Bronchial epithelial cell (primary cell): ENCODE results near the gene CCS. TPM values are rescaled to one million over a fixed set of nuclear protein-coding genes. Genes with fewer than 3 reads are reported as not detected.
"Not testable (repeated sequence)": the region's sequence is repeated elsewhere in the genome, so short reads cannot be mapped to it uniquely, and the experiment has no call there.

Source experiments
- DNase-seq: peaks from one replicate; pipeline ENCODE4 v3.0.0-alpha.2; 2010; ENCODE audit warnings: low read depth
- FAIRE-seq: peaks from 2 replicates; lab custom pipeline; 2011; peaks lifted over from hg19 to GRCh38; lab: Jason Lieb, UNC
- H3K27me3 ChIP-seq: 2 replicates; pipeline ENCODE4 v1.5.1; 2011; ENCODE audit warnings: low read length; ENCODE audit not compliant: control insufficient read depth, insufficient read depth
- H3K36me3 ChIP-seq: 2 replicates; pipeline ENCODE4 v1.5.1; 2011; ENCODE audit warnings: low read length; ENCODE audit not compliant: control insufficient read depth, insufficient read depth
- H3K4me3 ChIP-seq: 2 replicates; pipeline ENCODE4 v1.5.1; 2011; ENCODE audit warnings: mild to moderate bottlenecking, low read depth, low read length, control low read depth
- total RNA-seq: library from RNA; depleted of rRNA; stranded (reverse); fragments of >200 nt; gene quantifications from 2 replicates; pipeline ENCODE4 v1.2.1, GENCODE V29; 2014
- TF ChIP-seq, protein P1 (sequence below): IDR thresholded peaks from 2 replicates; pipeline ENCODE4 v1.5.1; 2011; ENCODE audit warnings: mild to moderate bottlenecking, moderate library complexity, low read length, control low read depth, inconsistent platforms; ENCODE audit not compliant: insufficient read depth, severe bottlenecking

The CCS gene
- total RNA-seq, 1 donor from 2014 or later, result 30.3 TPM

DNA sequence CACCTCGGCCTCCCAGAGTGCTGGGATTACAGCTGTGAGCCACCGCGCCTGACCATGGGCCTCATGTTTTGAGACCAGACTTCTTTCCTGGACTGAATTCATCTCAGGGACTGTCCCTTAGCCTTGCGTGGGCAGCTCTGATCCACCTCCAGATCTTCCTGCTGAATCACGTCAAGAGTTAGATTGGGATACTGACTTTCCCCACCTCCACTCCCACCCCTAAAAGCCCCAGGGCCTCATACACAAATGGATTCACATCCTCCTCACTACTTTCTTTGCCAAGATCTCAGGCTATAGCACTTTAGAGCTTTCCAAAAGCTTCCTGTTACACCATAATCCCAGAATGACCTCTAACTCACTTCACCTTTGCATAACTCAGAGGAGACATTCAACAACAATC lies 12.2 kb upstream of the CCS start:
- Histone ChIP-seq H3K36me3 (no peaks in the 10 kb centered on the region), H3K27me3 (no peaks in the 10 kb centered on the region), H3K4me3 (no peak overlapping the region)
- FAIRE-seq (no peak), DNase-seq (no peak)
- TF ChIP-seq, protein P1, sequence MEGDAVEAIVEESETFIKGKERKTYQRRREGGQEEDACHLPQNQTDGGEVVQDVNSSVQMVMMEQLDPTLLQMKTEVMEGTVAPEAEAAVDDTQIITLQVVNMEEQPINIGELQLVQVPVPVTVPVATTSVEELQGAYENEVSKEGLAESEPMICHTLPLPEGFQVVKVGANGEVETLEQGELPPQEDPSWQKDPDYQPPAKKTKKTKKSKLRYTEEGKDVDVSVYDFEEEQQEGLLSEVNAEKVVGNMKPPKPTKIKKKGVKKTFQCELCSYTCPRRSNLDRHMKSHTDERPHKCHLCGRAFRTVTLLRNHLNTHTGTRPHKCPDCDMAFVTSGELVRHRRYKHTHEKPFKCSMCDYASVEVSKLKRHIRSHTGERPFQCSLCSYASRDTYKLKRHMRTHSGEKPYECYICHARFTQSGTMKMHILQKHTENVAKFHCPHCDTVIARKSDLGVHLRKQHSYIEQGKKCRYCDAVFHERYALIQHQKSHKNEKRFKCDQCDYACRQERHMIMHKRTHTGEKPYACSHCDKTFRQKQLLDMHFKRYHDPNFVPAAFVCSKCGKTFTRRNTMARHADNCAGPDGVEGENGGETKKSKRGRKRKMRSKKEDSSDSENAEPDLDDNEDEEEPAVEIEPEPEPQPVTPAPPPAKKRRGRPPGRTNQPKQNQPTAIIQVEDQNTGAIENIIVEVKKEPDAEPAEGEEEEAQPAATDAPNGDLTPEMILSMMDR, result no peak

DNA sequence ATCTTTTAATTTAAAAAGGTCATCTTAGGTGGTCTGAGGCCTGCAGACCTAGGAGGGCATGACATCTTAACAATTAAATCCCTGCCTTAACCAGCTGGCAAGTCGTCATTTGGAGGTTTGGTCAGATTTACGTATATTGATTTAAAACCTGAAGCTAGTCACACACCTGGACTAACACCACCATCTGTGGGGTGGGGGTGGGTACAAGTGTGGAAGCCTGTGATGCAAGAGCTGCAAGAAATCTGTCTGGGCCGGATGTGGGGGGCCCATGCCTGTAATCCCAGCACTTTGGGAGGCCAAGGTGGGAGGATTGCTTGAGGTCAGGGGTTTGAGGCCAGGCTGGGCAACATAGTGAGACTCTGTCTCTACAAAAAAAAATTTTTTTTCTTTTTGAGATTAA lies 11.7 kb upstream of the CCS start:
- H3K4me3 ChIP-seq, result no peak overlapping the region
- H3K36me3 ChIP-seq, result no peaks in the 10 kb centered on the region
- no peak for FAIRE-seq
- no peaks in the 10 kb centered on the region for H3K27me3 ChIP-seq
- no peak for DNase-seq
- TF ChIP-seq, protein P1, result no peak

- not testable (repeated sequence) for H3K4me3 ChIP-seq, DNase-seq, FAIRE-seq, H3K36me3 ChIP-seq, H3K27me3 ChIP-seq
Observed at GRCh38 chr11:66582565-66583147, 10.3 kb upstream of the CCS start.

DNA sequence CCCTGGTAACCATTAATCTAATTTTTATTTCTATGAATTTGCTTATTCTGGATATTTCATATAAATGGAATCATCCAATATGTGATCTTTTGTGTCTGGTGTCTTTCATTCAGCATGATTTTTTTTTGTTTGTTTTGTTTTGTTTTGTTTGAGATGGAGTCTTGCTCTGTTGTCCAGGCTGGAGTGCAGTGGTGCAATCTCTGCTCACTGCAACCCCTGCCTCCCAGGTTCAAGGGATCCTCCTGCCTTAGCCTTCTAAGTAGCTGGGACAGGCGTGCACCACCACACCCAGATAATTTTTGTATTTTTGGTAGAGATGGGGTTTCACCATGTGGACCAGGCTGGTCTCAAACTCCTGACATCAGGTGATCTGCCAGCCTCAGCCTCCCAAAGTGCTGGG lies 7.5 kb upstream of the CCS start:
- not testable (repeated sequence) for H3K4me3 ChIP-seq, H3K27me3 ChIP-seq, FAIRE-seq, DNase-seq, H3K36me3 ChIP-seq

- Histone ChIP-seq H3K4me3 (no peak overlapping the region), H3K27me3 (no peaks in the 10 kb centered on the region), H3K36me3 (no peaks in the 10 kb centered on the region)
- TF ChIP-seq, protein P1, result no peak
- DNase-seq (no peak), FAIRE-seq (no peak)
Observed at GRCh38 chr11:66586136-66586535, 6.8 kb upstream of the CCS start.

- not testable (repeated sequence) for FAIRE-seq, H3K36me3 ChIP-seq, H3K27me3 ChIP-seq, H3K4me3 ChIP-seq, DNase-seq
Observed at GRCh38 chr11:66589315-66589714, 3.7 kb upstream of the CCS start.

DNA sequence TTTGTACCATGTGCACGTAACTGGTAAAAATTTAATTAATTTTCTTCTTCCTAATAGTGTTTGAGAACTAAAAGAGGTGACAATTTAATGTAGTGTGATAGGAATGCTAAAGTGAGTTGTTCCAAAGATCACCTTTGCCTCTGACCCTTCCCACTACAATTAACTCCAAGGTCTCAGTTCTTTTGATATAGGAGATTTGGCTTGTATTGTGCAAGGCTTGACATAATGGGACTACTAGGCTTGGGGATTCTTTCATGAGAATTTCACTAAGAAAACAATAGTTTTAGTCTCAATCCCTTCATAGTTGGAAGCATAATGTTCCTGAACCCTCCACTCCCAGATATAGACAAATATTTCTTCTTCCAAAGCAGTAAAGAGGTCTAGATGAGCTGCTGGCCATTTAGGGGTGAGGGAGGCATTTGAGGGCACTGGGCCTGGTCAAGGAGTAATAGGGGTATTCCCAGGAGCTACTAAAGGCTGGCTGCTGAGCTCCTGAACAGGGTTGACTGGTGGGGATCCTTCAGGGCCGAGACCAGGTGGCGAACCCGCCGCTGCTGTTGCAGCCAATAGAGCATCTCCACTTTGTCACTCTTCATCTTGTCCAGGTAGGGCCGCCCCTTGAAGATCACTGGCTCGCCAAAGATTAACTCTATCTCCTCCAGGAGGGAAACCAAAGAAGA lies 2.8 kb upstream of the CCS start:
- TF ChIP-seq, protein P1, result no peak
- FAIRE-seq (no peak), DNase-seq (no peak)
- Histone ChIP-seq H3K27me3 (no peaks in the 10 kb centered on the region), H3K4me3 (no peak overlapping the region), H3K36me3 (no peaks in the 10 kb centered on the region)
